Measurements from ENCODE around the gene ELMO3.
A peak's percentile ranks its signal among the peaks of the same experiment; 100 is the strongest.

ELMO3 gene

GRCh38 chr16:67244387-67245185, 45.7 kb downstream of the ELMO3 start:
- peaks cover 49% of the 10 kb centered on the region for H3K4me1 ChIP-seq (ENCODE audit: control insufficient read depth, low read length)
- peaks cover 7% of the 10 kb centered on the region for H3F3A ChIP-seq (ENCODE audit: control insufficient read depth, insufficient read depth)
- H3K9me2 ChIP-seq (replicated peaks; ENCODE audit: control insufficient read depth, low read length): no peaks in the 10 kb centered on the region
- peak overlapping the region; percentile 55 for H3K27ac ChIP-seq (ENCODE audit: low read depth, low read length)
- peaks cover 8% of the 10 kb centered on the region for H3K79me2 ChIP-seq (ENCODE audit: control insufficient read depth, low read length)
- peaks cover 3% of the 10 kb centered on the region; the same call in 1 of the 2 replicates for H4K20me1 ChIP-seq (ENCODE audit: control insufficient read depth, insufficient read depth, low read depth, low read length)
- H3K36me3 ChIP-seq (ENCODE audit: control insufficient read depth, low read length): no peaks in the 10 kb centered on the region
- TF ChIP-seq EZH2phosphoT487 (IDR thresholded peaks at IDR 0.05; ENCODE audit: borderline replicate concordance, low read length): no peak
- no peak for TF ChIP-seq CTCF (IDR thresholded peaks at IDR 0.05; ENCODE audit: low read depth, low read length, poor library complexity, severe bottlenecking)
- H3K27me3 ChIP-seq (ENCODE audit: control insufficient read depth, low read length): peaks cover 18% of the 10 kb centered on the region
- H3K9me3 ChIP-seq (ENCODE audit: control insufficient read depth, insufficient read depth, low read length): no peaks in the 10 kb centered on the region
- peak overlapping the region; percentile 80 for H3K4me2 ChIP-seq (ENCODE audit: low read length)
- H3K4me3 ChIP-seq (ENCODE audit: low read length): peak overlapping the region; percentile 92

- Histone ChIP-seq H3K4me3 (ENCODE audit: low read length) (peak overlapping the region; percentile 92), H3K9me3 (ENCODE audit: control insufficient read depth, insufficient read depth, low read length) (no peaks in the 10 kb centered on the region), H3K4me1 (ENCODE audit: control insufficient read depth, low read length) (peaks cover 50% of the 10 kb centered on the region), H3K9me2 (replicated peaks; ENCODE audit: control insufficient read depth, low read length) (no peaks in the 10 kb centered on the region), H4K20me1 (ENCODE audit: control insufficient read depth, insufficient read depth, low read depth, low read length) (peaks cover 3% of the 10 kb centered on the region; the same call in 1 of the 2 replicates), H3K27ac (ENCODE audit: low read depth, low read length) (peak overlapping the region; percentile 55), H3F3A (ENCODE audit: control insufficient read depth, insufficient read depth) (peaks cover 7% of the 10 kb centered on the region), H3K4me2 (ENCODE audit: low read length) (peak overlapping the region; percentile 80), H3K36me3 (ENCODE audit: control insufficient read depth, low read length) (no peaks in the 10 kb centered on the region), H3K79me2 (ENCODE audit: control insufficient read depth, low read length) (peaks cover 8% of the 10 kb centered on the region), H3K27me3 (ENCODE audit: control insufficient read depth, low read length) (peaks cover 24% of the 10 kb centered on the region)
- TF ChIP-seq EZH2phosphoT487 (IDR thresholded peaks at IDR 0.05; ENCODE audit: borderline replicate concordance, low read length) (no peak), CTCF (IDR thresholded peaks at IDR 0.05; ENCODE audit: low read depth, low read length, poor library complexity, severe bottlenecking) (no peak)
These were observed 46.3 kb downstream of the ELMO3 start for GRCh38 chr16:67245186-67245585.

- Histone ChIP-seq H3K4me2 (ENCODE audit: low read length) (peak overlapping the region; percentile 80), H3K4me3 (ENCODE audit: low read length) (peak overlapping the region; percentile 92), H4K20me1 (ENCODE audit: control insufficient read depth, insufficient read depth, low read depth, low read length) (peaks cover 3% of the 10 kb centered on the region; the same call in 1 of the 2 replicates), H3K27ac (ENCODE audit: low read depth, low read length) (peak overlapping the region; percentile 58), H3K36me3 (ENCODE audit: control insufficient read depth, low read length) (no peaks in the 10 kb centered on the region), H3K9me2 (replicated peaks; ENCODE audit: control insufficient read depth, low read length) (no peaks in the 10 kb centered on the region), H3K27me3 (ENCODE audit: control insufficient read depth, low read length) (peaks cover 29% of the 10 kb centered on the region), H3F3A (ENCODE audit: control insufficient read depth, insufficient read depth) (peaks cover 10% of the 10 kb centered on the region), H3K79me2 (ENCODE audit: control insufficient read depth, low read length) (peaks cover 8% of the 10 kb centered on the region), H3K4me1 (ENCODE audit: control insufficient read depth, low read length) (peaks cover 50% of the 10 kb centered on the region), H3K9me3 (ENCODE audit: control insufficient read depth, insufficient read depth, low read length) (no peaks in the 10 kb centered on the region)
- TF ChIP-seq CTCF (IDR thresholded peaks at IDR 0.05; ENCODE audit: low read depth, low read length, poor library complexity, severe bottlenecking) (no peak), EZH2phosphoT487 (IDR thresholded peaks at IDR 0.05; ENCODE audit: borderline replicate concordance, low read length) (no peak)
These were observed 46.7 kb downstream of the ELMO3 start for GRCh38 chr16:67245674-67246080.
